A549 (cell line): ENCODE results near the gene KDM4B. TPM values are rescaled to one million over a fixed set of nuclear protein-coding genes. Genes with fewer than 3 reads are reported as not detected.

Experiments used
- ATAC-seq, 2 experiments: fragments of 200-7000 bp in 1 of 2; fragments of >200 bp in 1 of 2; cut with Nextera tagmentation in 1 of 2; cut with Tn5 transposase in 1 of 2; 3 replicates each; pipeline versions ENCODE4 v1.8.0 to v1.9.1; 2018 to 2020; ENCODE audit warnings: mild to moderate bottlenecking in 1 of 2, moderate library complexity in 1 of 2
- CTCF ChIA-PET: fragments of 300-600 bp; sonication (Branson Sonifier 250); formaldehyde crosslinking; extraction: SDS; loops from one replicate; lab custom pipeline; 2021; ENCODE audit warnings: antibody characterized with exemption, inconsistent platforms; lab: Yijun Ruan, JAX
- POLR2A ChIA-PET: fragments of 350-600 bp; formaldehyde crosslinking; extraction: SDS; loops from one replicate; lab custom pipeline; 2021; ENCODE audit warnings: antibody characterized with exemption, inconsistent platforms; lab: Yijun Ruan, JAX
- DNase-seq, 2 experiments: peaks; one replicate each; pipeline versions ENCODE4 v3.0.0 to v3.0.0-alpha.2; 2011 to 2016; ENCODE audit warnings: low read depth in 1 of 2, low spot score in 1 of 2
- FAIRE-seq: peaks from 2 replicates; lab custom pipeline; 2011; peaks lifted over from hg19 to GRCh38; lab: Jason Lieb, UNC
- H3K27ac ChIP-seq, 2 experiments: fragments of >200 bp; sonication (Bioruptor Twin); formaldehyde crosslinking; 3 replicates each; pipeline ENCODE4 v1.5.1; 2016 to 2017
- H3K4me1 ChIP-seq: fragments of >200 bp; sonication (Bioruptor Twin); formaldehyde crosslinking; 3 replicates; pipeline ENCODE4 v1.6.1; 2016
- H3K4me2 ChIP-seq: fragments of >200 bp; sonication (Bioruptor Twin); formaldehyde crosslinking; 3 replicates; pipeline ENCODE4 v1.6.1; 2016
- H3K4me3 ChIP-seq: fragments of >200 bp; sonication (Bioruptor Twin); formaldehyde crosslinking; 3 replicates; pipeline ENCODE4 v1.5.1; 2016
- H3K9me3 ChIP-seq: fragments of >200 bp; sonication (Bioruptor Twin); formaldehyde crosslinking; 3 replicates; pipeline ENCODE4 v1.6.1; 2016
- BCL3 ChIP-seq: fragments of >200 bp; sonication (Bioruptor Twin); formaldehyde crosslinking; IDR thresholded peaks from 3 replicates; pipeline ENCODE4 v1.6.1; 2016
- BHLHE40 ChIP-seq: IDR thresholded peaks from 2 replicates; pipeline ENCODE4 v1.6.1; 2012; ENCODE audit warnings: low read depth, low read length, inconsistent platforms
- CBX8 ChIP-seq: fragments of 200-600 bp; sonication (generic); IDR thresholded peaks from 2 replicates; pipeline ENCODE4 v1.6.1; 2016
- ELK1 ChIP-seq: fragments of 150-350 bp; IDR thresholded peaks from 2 replicates; pipeline ENCODE4 v1.6.1; 2014; ENCODE audit warnings: low read depth, mild to moderate bottlenecking, low read length
- EP300 ChIP-seq, 2 experiments: fragments of >200 bp; sonication (Bioruptor Twin); formaldehyde crosslinking; IDR thresholded peaks; 2 replicates in 1 of 2; 3 replicates in 1 of 2; pipeline ENCODE4 v1.6.1; 2016 to 2017
- ESRRA ChIP-seq: fragments of 150-350 bp; IDR thresholded peaks from 2 replicates; pipeline ENCODE4 v1.6.1; 2014; ENCODE audit warnings: mild to moderate bottlenecking, low read length, borderline replicate concordance
- HMGXB4 ChIP-seq: fragments of 250-450 bp; sonication (Bioruptor Pico); IDR thresholded peaks from 2 replicates; pipeline ENCODE4 v1.5.0; 2021; ENCODE audit warnings: mild to moderate bottlenecking, moderate library complexity, borderline replicate concordance
- HOXA7 ChIP-seq: fragments of 250-450 bp; sonication (Bioruptor Pico); IDR thresholded peaks from 2 replicates; pipeline ENCODE4 v1.5.0; 2020; ENCODE audit warnings: mild to moderate bottlenecking, moderate library complexity
- JUN ChIP-seq, 2 experiments: fragments of >200 bp; sonication (Bioruptor Twin); formaldehyde crosslinking; IDR thresholded peaks; 2 replicates in 1 of 2; 3 replicates in 1 of 2; pipeline ENCODE4 v1.6.1; 2016 to 2017
- KDM1A ChIP-seq: fragments of 200-600 bp; sonication (generic); IDR thresholded peaks from 2 replicates; pipeline ENCODE4 v1.6.1; 2016; ENCODE audit warnings: low read depth, mild to moderate bottlenecking
- MAX ChIP-seq: IDR thresholded peaks from 2 replicates; pipeline ENCODE4 v1.6.1; 2012
- MAZ ChIP-seq: fragments of 150-350 bp; IDR thresholded peaks from 2 replicates; pipeline ENCODE4 v1.6.1; 2014; ENCODE audit warnings: antibody characterized with exemption, low read depth, low read length, borderline replicate concordance
- NPAS2 ChIP-seq: fragments of 250-450 bp; sonication (Bioruptor Pico); IDR thresholded peaks from 2 replicates; pipeline ENCODE4 v1.8.0; 2022; ENCODE audit warnings: mild to moderate bottlenecking, moderate library complexity, borderline replicate concordance
- PBX3 ChIP-seq: IDR thresholded peaks from 2 replicates; pipeline ENCODE4 v1.6.1; 2012
- POLR2A ChIP-seq: IDR thresholded peaks from 2 replicates; pipeline ENCODE4 v1.6.1; 2012; ENCODE audit warnings: mild to moderate bottlenecking, low read length
- RARB ChIP-seq: fragments of 250-450 bp; sonication (Bioruptor Pico); IDR thresholded peaks from 2 replicates; pipeline ENCODE4 v1.8.0; 2021; ENCODE audit warnings: mild to moderate bottlenecking, moderate library complexity
- REST ChIP-seq: fragments of 200-600 bp; sonication (generic); IDR thresholded peaks from 2 replicates; pipeline ENCODE4 v1.6.1; 2016; ENCODE audit warnings: antibody characterized with exemption, mild to moderate bottlenecking, moderate library complexity
- RFX5 ChIP-seq: fragments of 450-650 bp; IDR thresholded peaks from 2 replicates; pipeline ENCODE4 v1.7.1; 2014; ENCODE audit warnings: antibody characterized with exemption, mild to moderate bottlenecking, moderate library complexity
- TP53 ChIP-seq: fragments of 250-450 bp; sonication (Bioruptor Pico); IDR thresholded peaks from 2 replicates; pipeline ENCODE4 v1.5.0; 2021; ENCODE audit warnings: mild to moderate bottlenecking, moderate library complexity
- USF2 ChIP-seq: fragments of 450-650 bp; IDR thresholded peaks from 2 replicates; pipeline ENCODE4 v1.6.1; 2014; ENCODE audit warnings: antibody characterized with exemption
- WGBS: methylation state at CpG from one replicate; pipeline ENCODE4 v1.1.6; 2017; ENCODE audit errors: missing lambda C conversion rate; 5-methylcytosine and 5-hydroxymethylcytosine counted together
- polyA minus RNA-seq: library from RNA; depleted of rRNA, polyadenylated mRNA; stranded (reverse); fragments of >200 nt; gene quantifications from 2 replicates; pipeline ENCODE4 v1.2.3, GENCODE V29; 2011; rRNA and poly(A)+ RNA removed
- polyA plus RNA-seq, 4 experiments: library from polyadenylated mRNA; depleted of rRNA in 3 of 4; stranded (reverse); fragments of >200 nt; fragmentation: RNase III in 1 of 4; extraction: RNeasy Plus Mini Kit Qiagen cat#74134 plus additional on column Dnase treatment in 1 of 4; gene quantifications; 2 replicates in 3 of 4; 3 replicates in 1 of 4; pipeline ENCODE4 v1.2.3, GENCODE V29; 2011 to 2017
- TF ChIP-seq, protein P1 (sequence below): IDR thresholded peaks from 2 replicates; pipeline ENCODE4 v1.6.1; 2012; ENCODE audit warnings: low read depth, borderline replicate concordance
- TF ChIP-seq, protein P2 (sequence below): fragments of >200 bp; sonication (Bioruptor Twin); formaldehyde crosslinking; IDR thresholded peaks from 2 replicates; pipeline ENCODE4 v1.6.1; 2016

Gene KDM4B
- polyA plus RNA-seq (2011; rRNA removed) (3.0 and 3.2 TPM in 2 replicates), polyA plus RNA-seq (2017; fragmentation: RNase III; extraction: RNeasy Plus Mini Kit Qiagen cat#74134 plus additional on column Dnase treatment) (4.3 to 4.6 TPM (median 4.6 TPM) in 3 replicates), polyA minus RNA-seq (8.3 and 15.3 TPM in 2 replicates)
- polyA plus RNA-seq (2012; cell fraction: cytosol; rRNA removed) = 2.7 and 4.1 TPM in 2 replicates
- polyA plus RNA-seq (2012; cell fraction: nucleus; rRNA removed) = 8.5 and 10.3 TPM in 2 replicates

DNA sequence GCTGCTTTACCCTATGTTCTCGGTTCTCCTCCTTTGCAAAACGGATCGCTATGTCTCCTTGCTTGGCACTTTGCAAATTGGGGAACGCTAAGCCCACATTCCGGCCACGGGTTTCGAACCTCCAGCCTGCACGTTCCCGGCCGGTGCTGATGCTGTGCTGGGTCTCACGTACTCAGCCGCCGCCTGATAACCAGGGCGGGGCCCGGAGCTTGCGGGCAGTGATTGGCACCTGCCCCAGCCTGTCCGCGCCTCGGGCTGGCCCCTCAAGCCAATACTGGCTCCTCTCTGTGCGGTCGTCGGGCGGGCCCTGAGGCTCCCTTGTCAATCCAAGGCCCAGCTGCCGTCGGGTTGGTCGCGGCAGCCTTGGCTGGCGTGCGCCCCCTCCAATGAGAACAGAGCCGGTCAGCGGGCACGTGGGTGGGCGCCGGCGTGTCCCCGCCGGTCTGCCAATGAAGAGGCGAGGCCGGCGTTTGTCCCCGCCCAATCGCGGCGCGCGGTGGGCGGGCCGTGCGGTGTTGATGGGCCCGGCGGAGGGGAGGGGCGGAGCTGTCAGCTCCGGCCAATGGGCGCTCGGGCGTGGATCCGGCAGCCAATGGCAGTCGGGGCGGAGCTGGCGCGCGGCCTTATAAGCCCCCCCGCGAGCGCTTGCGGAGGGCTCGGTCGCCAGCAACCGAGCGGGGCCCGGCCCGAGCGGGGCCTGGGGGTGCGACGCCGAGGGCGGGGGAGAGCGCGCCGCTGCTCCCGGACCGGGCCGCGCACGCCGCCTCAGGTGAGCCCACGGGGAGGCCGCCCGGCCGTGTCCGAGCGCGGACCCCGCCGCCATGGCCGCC is at the start of gene KDM4B:
KDM4B (plus strand) TSS at position 652 of the 830 bp plus-strand sequence. CDS start 63,778 bp downstream, outside the sequence.
- CTCF ChIA-PET = interaction anchor here (1.0 to 1.3 kb wide), 3 partner anchors 33 to 159 kb away, joined by 3 to 4 read pairs (median 3); no protein-coding TSS in a partner anchor
- POLR2A ChIA-PET = interaction anchor here (0.6 to 1.3 kb wide), 3 partner anchors 57 to 159 kb away, joined by 3 to 8 read pairs (median 4); no protein-coding TSS in a partner anchor
- 0% methylated on average over 3 of the region's 96 CpGs for WGBS
- TF ChIP-seq HMGXB4 (CRISPR knock-in tag) (no peak), USF2 (peak; percentile 94), BCL3 (0 out of 3 replicates have a peak, but pooled peaks have one; percentile 35), RARB (CRISPR knock-in tag) (no peak), REST (0 out of 2 replicates have a peak, but pooled peaks have one; percentile 15), MAX (peak; percentile 32), PBX3 (peak; percentile 99), RFX5 (0 out of 2 replicates have a peak, but pooled peaks have one; percentile 68), ESRRA (no peak), TP53 (no peak), HOXA7 (CRISPR knock-in tag) (no peak), POLR2A (peak; percentile 71), MAZ (0 out of 2 replicates have a peak, but pooled peaks have one; percentile 50), NPAS2 (no peak), ELK1 (no peak), EP300 (IDR thresholded peaks at IDR 0.05) (no peak), BHLHE40 (0 out of 2 replicates have a peak, but pooled peaks have one; percentile 21), CBX8 (no peak), JUN (IDR thresholded peaks at IDR 0.05) (peak in 1 of 2 experiments; percentile 45; a peak in 1 of 5 replicates), KDM1A (no peak)
- TF ChIP-seq, protein P1, sequence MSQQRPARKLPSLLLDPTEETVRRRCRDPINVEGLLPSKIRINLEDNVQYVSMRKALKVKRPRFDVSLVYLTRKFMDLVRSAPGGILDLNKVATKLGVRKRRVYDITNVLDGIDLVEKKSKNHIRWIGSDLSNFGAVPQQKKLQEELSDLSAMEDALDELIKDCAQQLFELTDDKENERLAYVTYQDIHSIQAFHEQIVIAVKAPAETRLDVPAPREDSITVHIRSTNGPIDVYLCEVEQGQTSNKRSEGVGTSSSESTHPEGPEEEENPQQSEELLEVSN = 0 out of 2 replicates have a peak, but pooled peaks have one; percentile 27
- TF ChIP-seq, protein P2, sequence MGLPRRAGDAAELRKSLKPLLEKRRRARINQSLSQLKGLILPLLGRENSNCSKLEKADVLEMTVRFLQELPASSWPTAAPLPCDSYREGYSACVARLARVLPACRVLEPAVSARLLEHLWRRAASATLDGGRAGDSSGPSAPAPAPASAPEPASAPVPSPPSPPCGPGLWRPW = no peak
- H3K4me2 ChIP-seq = peak within 1 kb of the TSS; percentile 100
- ATAC-seq (peak; percentile 94 to 97), DNase-seq (peak; percentile 97 to 99), FAIRE-seq (no peak)
- peaks cover 32% of the 10 kb centered on the region for H3K4me1 ChIP-seq
- H3K27ac ChIP-seq = peak within 1 kb of the TSS; percentile 85 to 95
- H3K9me3 ChIP-seq = no peaks in the 10 kb centered on the region
- peak within 1 kb of the TSS; percentile 99 for H3K4me3 ChIP-seq
